Measurements from ENCODE around the gene STRN3. TPM values are rescaled to one million over a fixed set of nuclear protein-coding genes. Genes with fewer than 3 reads are reported as not detected.

The STRN3 gene
- total and polyA plus RNA-seq, 2 of the 4 experiments (the other 2 are of a cell fraction) = 10.8 to 78.7 TPM

DNA sequence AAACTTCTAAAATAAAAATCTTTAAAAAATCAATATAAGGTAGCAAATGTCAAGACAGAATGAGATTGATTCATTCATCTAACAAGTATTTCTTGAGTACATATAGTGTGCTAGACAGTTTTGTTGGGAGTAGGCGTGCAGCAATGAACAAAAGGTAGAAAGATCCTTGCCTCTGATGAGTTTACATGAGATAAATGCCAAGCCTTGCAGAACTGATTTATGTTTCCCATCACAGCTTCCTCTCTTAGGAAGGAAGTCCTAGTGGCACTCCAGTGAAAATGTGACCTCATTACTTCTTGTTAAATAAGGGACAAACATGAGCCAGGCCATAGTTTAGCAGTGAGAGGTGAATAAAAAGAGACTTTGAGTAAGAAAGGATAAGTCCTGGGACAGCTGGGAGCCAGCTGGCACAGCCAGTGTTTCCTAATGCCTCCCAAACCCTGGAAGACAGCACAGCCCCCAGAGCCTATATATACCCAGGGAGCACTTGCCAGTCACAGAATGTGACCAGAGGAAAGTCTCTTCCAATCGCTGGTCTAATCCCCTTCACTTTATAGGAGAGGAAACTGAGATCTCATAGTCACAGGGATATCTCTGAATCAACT lies 156.5 kb downstream of the STRN3 start:
- ATAC-seq (ENCODE audit: low read depth) (no peak), DNase-seq (no peak)
- Histone ChIP-seq H3K27me3 (ENCODE audit: control insufficient read depth, insufficient read depth, low read length) (peaks cover 40% of the 10 kb centered on the region), H4K20me1 (ENCODE audit: insufficient read depth, low read length) (no peaks in the 10 kb centered on the region), H3K23ac (ENCODE audit: low read depth, low read length) (no peak overlapping the region), H2BK20ac (ENCODE audit: low read depth, low read length) (no peak overlapping the region), H3K4me2 (ENCODE audit: low read depth, low read length) (no peak overlapping the region), H2AFZ (replicated peaks; ENCODE audit: low read length, poor library complexity) (no peak overlapping the region), H3K27ac (ENCODE audit: insufficient read depth, low read length) (no peak overlapping the region), H4K8ac (ENCODE audit: low read depth in 2 of 2, low read length in 2 of 2) (no peak overlapping the region), H3K14ac (replicated peaks; ENCODE audit: low read depth, low read length) (no peak overlapping the region), H3K9me1 (ENCODE audit: insufficient read depth, low read length) (no peaks in the 10 kb centered on the region), H3K4me1 (ENCODE audit: control insufficient read depth, insufficient read depth, low read length) (no peaks in the 10 kb centered on the region), H3K56ac (ENCODE audit: extremely low read depth, insufficient read depth, low read length) (no peak overlapping the region), H3K9me3 (ENCODE audit: control insufficient read depth, insufficient read depth, low read length) (no peaks in the 10 kb centered on the region), H2BK120ac (ENCODE audit: low read depth, low read length) (no peak overlapping the region), H2BK5ac (ENCODE audit: low read depth, low read length, poor library complexity, severe bottlenecking) (no peak overlapping the region), H3K18ac (ENCODE audit: low read depth, low read length) (no peak overlapping the region), H2AK9ac (replicated peaks; ENCODE audit: low read depth, low read length, poor library complexity) (no peak overlapping the region), H3K79me1 (ENCODE audit: low read depth in 1 of 2, low read length in 2 of 2) (no peaks in the 10 kb centered on the region), H4K91ac (ENCODE audit: insufficient read depth, low read depth, low read length) (no peak overlapping the region), H4K5ac (ENCODE audit: low read depth, low read length) (no peak overlapping the region), H2BK15ac (ENCODE audit: low read depth, low read length) (no peak overlapping the region), H3K9ac (ENCODE audit: low read depth, low read length) (no peak overlapping the region), H2AK5ac (ENCODE audit: low read depth, low read length) (no peak overlapping the region), H3K36me3 (ENCODE audit: control insufficient read depth, insufficient read depth, low read length) (no peaks in the 10 kb centered on the region), H3K4ac (ENCODE audit: low read depth, low read length) (no peak overlapping the region), H3K4me3 (ENCODE audit: insufficient read depth, low read depth, low read length) (no peak overlapping the region)
- in situ Hi-C loops (cut with MboI; ENCODE audit: low sequenced_read_pairs) = no loop called here
- dilution Hi-C loops (cut with HindIII; ENCODE audit: low sequenced_read_pairs, unreplicated experiment) = no loop called here
- TF ChIP-seq, protein P1, sequence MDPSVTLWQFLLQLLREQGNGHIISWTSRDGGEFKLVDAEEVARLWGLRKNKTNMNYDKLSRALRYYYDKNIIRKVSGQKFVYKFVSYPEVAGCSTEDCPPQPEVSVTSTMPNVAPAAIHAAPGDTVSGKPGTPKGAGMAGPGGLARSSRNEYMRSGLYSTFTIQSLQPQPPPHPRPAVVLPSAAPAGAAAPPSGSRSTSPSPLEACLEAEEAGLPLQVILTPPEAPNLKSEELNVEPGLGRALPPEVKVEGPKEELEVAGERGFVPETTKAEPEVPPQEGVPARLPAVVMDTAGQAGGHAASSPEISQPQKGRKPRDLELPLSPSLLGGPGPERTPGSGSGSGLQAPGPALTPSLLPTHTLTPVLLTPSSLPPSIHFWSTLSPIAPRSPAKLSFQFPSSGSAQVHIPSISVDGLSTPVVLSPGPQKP (IDR thresholded peaks at IDR 0.05; ENCODE audit: borderline replicate concordance, low read depth, low read length) = no peak
- TF ChIP-seq MAFK (IDR thresholded peaks at IDR 0.05; ENCODE audit: low read depth, low read length) = no peak
- no peak for TF ChIP-seq MXI1 (IDR thresholded peaks at IDR 0.05; ENCODE audit: borderline replicate concordance, low read depth, low read length)
- TF ChIP-seq POLR2A (IDR thresholded peaks at IDR 0.05; ENCODE audit: low read depth, low read length) = no peak
- no peak for TF ChIP-seq SMC3 (IDR thresholded peaks at IDR 0.05; ENCODE audit: low read depth, low read length)
- CTCF ChIA-PET = no interaction called here
- no CpG with 5 or more reads among the region's 2 CpGs for WGBS, 2 experiments (ENCODE audit: extremely low coverage in 2 of 2, insufficient read length in 1 of 2)
- POLR2A ChIA-PET (ENCODE audit: unreplicated experiment) = no interaction called here
- intact Hi-C loops (cut with micrococcal nuclease) = no loop called here
- BruUV-seq (replicated peaks) = no TSS peak

Measured in IMR-90 (cell line).